A549 (cell line): ENCODE results near the gene ENPP3. TPM values are rescaled to one million over a fixed set of nuclear protein-coding genes. Genes with fewer than 3 reads are reported as not detected.

ENCODE experiments used
- ATAC-seq, 2 experiments: fragments of 200-7000 bp in 1 of 2; fragments of >200 bp in 1 of 2; cut with Nextera tagmentation in 1 of 2; cut with Tn5 transposase in 1 of 2; 3 replicates each; pipeline versions ENCODE4 v1.8.0 to v1.9.1; 2018 to 2020; ENCODE audit warnings: mild to moderate bottlenecking in 1 of 2, moderate library complexity in 1 of 2
- CTCF ChIA-PET: fragments of 300-600 bp; sonication (Branson Sonifier 250); formaldehyde crosslinking; extraction: SDS; loops from one replicate; lab custom pipeline; 2021; ENCODE audit warnings: antibody characterized with exemption, inconsistent platforms; lab: Yijun Ruan, JAX
- POLR2A ChIA-PET: fragments of 350-600 bp; formaldehyde crosslinking; extraction: SDS; loops from one replicate; lab custom pipeline; 2021; ENCODE audit warnings: antibody characterized with exemption, inconsistent platforms; lab: Yijun Ruan, JAX
- DNase-seq, 2 experiments: peaks; one replicate each; pipeline versions ENCODE4 v3.0.0 to v3.0.0-alpha.2; 2011 to 2016; ENCODE audit warnings: low read depth in 1 of 2, low spot score in 1 of 2
- FAIRE-seq: peaks from 2 replicates; lab custom pipeline; 2011; peaks lifted over from hg19 to GRCh38; lab: Jason Lieb, UNC
- H3K27ac ChIP-seq, 2 experiments: fragments of >200 bp; sonication (Bioruptor Twin); formaldehyde crosslinking; 3 replicates each; pipeline ENCODE4 v1.5.1; 2016 to 2017
- H3K4me1 ChIP-seq: fragments of >200 bp; sonication (Bioruptor Twin); formaldehyde crosslinking; 3 replicates; pipeline ENCODE4 v1.6.1; 2016
- H3K4me2 ChIP-seq: fragments of >200 bp; sonication (Bioruptor Twin); formaldehyde crosslinking; 3 replicates; pipeline ENCODE4 v1.6.1; 2016
- H3K4me3 ChIP-seq: fragments of >200 bp; sonication (Bioruptor Twin); formaldehyde crosslinking; 3 replicates; pipeline ENCODE4 v1.5.1; 2016
- H3K9me3 ChIP-seq: fragments of >200 bp; sonication (Bioruptor Twin); formaldehyde crosslinking; 3 replicates; pipeline ENCODE4 v1.6.1; 2016
- ATOH8 ChIP-seq: fragments of 250-450 bp; sonication (Bioruptor Pico); IDR thresholded peaks from 2 replicates; pipeline ENCODE4 v1.5.0; 2020; ENCODE audit warnings: low read depth, mild to moderate bottlenecking, moderate library complexity
- CBX8 ChIP-seq: fragments of 200-600 bp; sonication (generic); IDR thresholded peaks from 2 replicates; pipeline ENCODE4 v1.6.1; 2016
- CTCF ChIP-seq: fragments of >200 bp; sonication (Bioruptor Twin); formaldehyde crosslinking; IDR thresholded peaks from 3 replicates; pipeline ENCODE4 v1.5.1; 2016
- E2F6 ChIP-seq: IDR thresholded peaks from 2 replicates; pipeline ENCODE4 v1.6.1; 2012; ENCODE audit warnings: low read depth, borderline replicate concordance
- EHMT2 ChIP-seq: fragments of 200-600 bp; sonication (generic); IDR thresholded peaks from 2 replicates; pipeline ENCODE4 v1.6.1; 2016; ENCODE audit warnings: antibody characterized with exemption, low read depth, mild to moderate bottlenecking, moderate library complexity
- ELK1 ChIP-seq: fragments of 150-350 bp; IDR thresholded peaks from 2 replicates; pipeline ENCODE4 v1.6.1; 2014; ENCODE audit warnings: low read depth, mild to moderate bottlenecking, low read length
- ESRRA ChIP-seq: fragments of 150-350 bp; IDR thresholded peaks from 2 replicates; pipeline ENCODE4 v1.6.1; 2014; ENCODE audit warnings: mild to moderate bottlenecking, low read length, borderline replicate concordance
- FOSL2 ChIP-seq, 2 experiments: fragments of 450-650 bp in 1 of 2; fragments of >200 bp in 1 of 2; sonication (Bioruptor Twin) in 1 of 2; formaldehyde crosslinking; IDR thresholded peaks; 2 replicates each; pipeline versions ENCODE4 v1.5.0 to v1.6.1; 2016 to 2020; ENCODE audit warnings: mild to moderate bottlenecking in 1 of 2, moderate library complexity in 1 of 2
- FOXS1 ChIP-seq: fragments of 250-450 bp; sonication (Bioruptor Pico); IDR thresholded peaks from 2 replicates; pipeline ENCODE4 v1.5.0; 2020; ENCODE audit warnings: mild to moderate bottlenecking, moderate library complexity
- GATA3 ChIP-seq: IDR thresholded peaks from 2 replicates; pipeline ENCODE4 v1.6.1; 2012; ENCODE audit warnings: borderline replicate concordance
- HES2 ChIP-seq: fragments of >200 bp; sonication (Bioruptor Twin); formaldehyde crosslinking; IDR thresholded peaks from 2 replicates; pipeline ENCODE4 v1.6.1; 2016
- HMGXB4 ChIP-seq: fragments of 250-450 bp; sonication (Bioruptor Pico); IDR thresholded peaks from 2 replicates; pipeline ENCODE4 v1.5.0; 2021; ENCODE audit warnings: mild to moderate bottlenecking, moderate library complexity, borderline replicate concordance
- HOXA7 ChIP-seq: fragments of 250-450 bp; sonication (Bioruptor Pico); IDR thresholded peaks from 2 replicates; pipeline ENCODE4 v1.5.0; 2020; ENCODE audit warnings: mild to moderate bottlenecking, moderate library complexity
- HOXB13 ChIP-seq: fragments of 250-450 bp; sonication (Bioruptor Pico); IDR thresholded peaks from 2 replicates; pipeline ENCODE4 v1.5.0; 2020; ENCODE audit warnings: low read depth, mild to moderate bottlenecking, moderate library complexity
- HOXB5 ChIP-seq: fragments of 250-450 bp; sonication (Bioruptor Pico); IDR thresholded peaks from 2 replicates; pipeline ENCODE4 v1.5.0; 2020; ENCODE audit warnings: mild to moderate bottlenecking, moderate library complexity
- JUN ChIP-seq, 2 experiments: fragments of >200 bp; sonication (Bioruptor Twin); formaldehyde crosslinking; IDR thresholded peaks; 2 replicates in 1 of 2; 3 replicates in 1 of 2; pipeline ENCODE4 v1.6.1; 2016 to 2017
- JUNB ChIP-seq: fragments of >200 bp; sonication (Bioruptor Twin); formaldehyde crosslinking; IDR thresholded peaks from 2 replicates; pipeline ENCODE4 v1.6.1; 2016
- KDM5A ChIP-seq: fragments of 200-600 bp; sonication (generic); IDR thresholded peaks from 2 replicates; pipeline ENCODE4 v1.6.1; 2016; ENCODE audit warnings: antibody characterized with exemption, mild to moderate bottlenecking
- MAFK ChIP-seq: fragments of 450-650 bp; IDR thresholded peaks from 2 replicates; pipeline ENCODE4 v1.6.1; 2014; ENCODE audit not compliant: partially characterized antibody
- MAX ChIP-seq: IDR thresholded peaks from 2 replicates; pipeline ENCODE4 v1.6.1; 2012
- MYC ChIP-seq: IDR thresholded peaks from 2 replicates; pipeline ENCODE4 v1.6.1; 2012; ENCODE audit warnings: mild to moderate bottlenecking, inconsistent platforms, low read length, improper control_type of control experiment, borderline replicate concordance
- NR3C1 ChIP-seq: fragments of >200 bp; sonication (Bioruptor Twin); formaldehyde crosslinking; IDR thresholded peaks from 3 replicates; pipeline ENCODE4 v1.6.1; 2017
- PBX3 ChIP-seq: IDR thresholded peaks from 2 replicates; pipeline ENCODE4 v1.6.1; 2012
- PHF8 ChIP-seq: fragments of 200-600 bp; sonication (generic); IDR thresholded peaks from 2 replicates; pipeline ENCODE4 v1.6.1; 2016; ENCODE audit warnings: low read depth, mild to moderate bottlenecking, antibody characterized with exemption, moderate library complexity, borderline replicate concordance
- RCOR1 ChIP-seq: fragments of 150-350 bp; IDR thresholded peaks from 2 replicates; pipeline ENCODE4 v1.6.1; 2014; ENCODE audit warnings: antibody characterized with exemption, low read length, low read depth
- SREBF2 ChIP-seq: fragments of 450-650 bp; IDR thresholded peaks from 2 replicates; pipeline ENCODE4 v1.6.1; 2014; ENCODE audit warnings: mild to moderate bottlenecking, moderate library complexity
- TP53 ChIP-seq: fragments of 250-450 bp; sonication (Bioruptor Pico); IDR thresholded peaks from 2 replicates; pipeline ENCODE4 v1.5.0; 2021; ENCODE audit warnings: mild to moderate bottlenecking, moderate library complexity
- USF2 ChIP-seq: fragments of 450-650 bp; IDR thresholded peaks from 2 replicates; pipeline ENCODE4 v1.6.1; 2014; ENCODE audit warnings: antibody characterized with exemption
- ZC3H11A ChIP-seq: fragments of 450-650 bp; IDR thresholded peaks from 2 replicates; pipeline ENCODE4 v1.6.1; 2014; ENCODE audit warnings: antibody characterized with exemption, mild to moderate bottlenecking
- ZSCAN20 ChIP-seq: fragments of 250-450 bp; sonication (Bioruptor Pico); IDR thresholded peaks from 2 replicates; pipeline ENCODE4 v1.8.0; 2022; ENCODE audit warnings: mild to moderate bottlenecking, moderate library complexity
- WGBS: methylation state at CpG from one replicate; pipeline ENCODE4 v1.1.6; 2017; ENCODE audit errors: missing lambda C conversion rate; 5-methylcytosine and 5-hydroxymethylcytosine counted together
- polyA plus RNA-seq, 4 experiments: library from polyadenylated mRNA; depleted of rRNA in 3 of 4; stranded (reverse); fragments of >200 nt; fragmentation: RNase III in 1 of 4; extraction: RNeasy Plus Mini Kit Qiagen cat#74134 plus additional on column Dnase treatment in 1 of 4; gene quantifications; 2 replicates in 3 of 4; 3 replicates in 1 of 4; pipeline ENCODE4 v1.2.3, GENCODE V29; 2011 to 2017

ENPP3 gene
- polyA plus RNA-seq, 2 of the 4 experiments (the other 2 are of a cell fraction) = not detected

GRCh38 chr6:131739136-131739535 lies 102.0 kb downstream of the ENPP3 start:
- POLR2A ChIA-PET = no interaction called here
- ATAC-seq (no peak), FAIRE-seq (no peak), DNase-seq (no peak)
- 78% methylated on average over 5 of the region's 5 CpGs for WGBS
- Histone ChIP-seq H3K4me2 (no peak overlapping the region), H3K4me3 (no peak overlapping the region), H3K4me1 (no peaks in the 10 kb centered on the region), H3K9me3 (no peaks in the 10 kb centered on the region), H3K27ac (no peak overlapping the region)
- TF ChIP-seq MAX = no peak
- no peak for TF ChIP-seq MAFK
- no peak for TF ChIP-seq CTCF
- no peak for TF ChIP-seq ZSCAN20 (CRISPR knock-in tag)
- TF ChIP-seq HOXB5 (CRISPR knock-in tag) = no peak
- TF ChIP-seq HES2 = no peak
- TF ChIP-seq SREBF2 = no peak
- no peak for TF ChIP-seq GATA3
- TF ChIP-seq JUNB = no peak
- no peak for TF ChIP-seq ESRRA
- no peak for TF ChIP-seq JUN (IDR thresholded peaks at IDR 0.05)
- no peak for TF ChIP-seq FOSL2 (IDR thresholded peaks at IDR 0.05)
- TF ChIP-seq FOSL2 (CRISPR knock-in tag; IDR thresholded peaks at IDR 0.05) = no peak
- no peak for TF ChIP-seq ZC3H11A
- TF ChIP-seq FOXS1 (CRISPR knock-in tag) = no peak
- no peak for TF ChIP-seq E2F6
- TF ChIP-seq USF2 = no peak
- no peak for TF ChIP-seq NR3C1
- no peak for TF ChIP-seq HOXB13
- TF ChIP-seq HOXA7 (CRISPR knock-in tag) = no peak
- no peak for TF ChIP-seq ATOH8
- CTCF ChIA-PET = no interaction called here

GRCh38 chr6:131740161-131740560 lies 103.1 kb downstream of the ENPP3 start:
- FAIRE-seq (no peak), ATAC-seq (no peak), DNase-seq (no peak)
- Histone ChIP-seq H3K27ac (no peak overlapping the region), H3K9me3 (no peaks in the 10 kb centered on the region), H3K4me3 (no peak overlapping the region), H3K4me2 (no peak overlapping the region), H3K4me1 (no peaks in the 10 kb centered on the region)
- POLR2A ChIA-PET = no interaction called here
- CTCF ChIA-PET = no interaction called here
- WGBS = 31% methylated on average over 4 of the region's 4 CpGs
- no peak for TF ChIP-seq CBX8
- no peak for TF ChIP-seq HMGXB4 (CRISPR knock-in tag)
- no peak for TF ChIP-seq TP53 (CRISPR knock-in tag)
- no peak for TF ChIP-seq ESRRA
- TF ChIP-seq PBX3 = no peak
- no peak for TF ChIP-seq NR3C1
- no peak for TF ChIP-seq EHMT2
- no peak for TF ChIP-seq ELK1
- no peak for TF ChIP-seq RCOR1
- TF ChIP-seq HOXA7 (CRISPR knock-in tag) = no peak
- no peak for TF ChIP-seq KDM5A
- TF ChIP-seq PHF8 = no peak
- no peak for TF ChIP-seq MYC
- TF ChIP-seq ATOH8 = no peak
